HG03520 (cell line): Measurements from ENCODE around the gene PRRC2B.
"Not testable (repeated sequence)": the region's sequence is repeated elsewhere in the genome, so short reads cannot be mapped to it uniquely, and the experiment has no call there.

ENCODE experiments used
- ATAC-seq: cut with Tn5 transposase; IDR thresholded peaks from one replicate; pipeline ENCODE4 v1.9.1; 2021; ENCODE audit warnings: mild to moderate bottlenecking, moderate library complexity; ENCODE audit not compliant: unreplicated experiment

The PRRC2B gene

DNA sequence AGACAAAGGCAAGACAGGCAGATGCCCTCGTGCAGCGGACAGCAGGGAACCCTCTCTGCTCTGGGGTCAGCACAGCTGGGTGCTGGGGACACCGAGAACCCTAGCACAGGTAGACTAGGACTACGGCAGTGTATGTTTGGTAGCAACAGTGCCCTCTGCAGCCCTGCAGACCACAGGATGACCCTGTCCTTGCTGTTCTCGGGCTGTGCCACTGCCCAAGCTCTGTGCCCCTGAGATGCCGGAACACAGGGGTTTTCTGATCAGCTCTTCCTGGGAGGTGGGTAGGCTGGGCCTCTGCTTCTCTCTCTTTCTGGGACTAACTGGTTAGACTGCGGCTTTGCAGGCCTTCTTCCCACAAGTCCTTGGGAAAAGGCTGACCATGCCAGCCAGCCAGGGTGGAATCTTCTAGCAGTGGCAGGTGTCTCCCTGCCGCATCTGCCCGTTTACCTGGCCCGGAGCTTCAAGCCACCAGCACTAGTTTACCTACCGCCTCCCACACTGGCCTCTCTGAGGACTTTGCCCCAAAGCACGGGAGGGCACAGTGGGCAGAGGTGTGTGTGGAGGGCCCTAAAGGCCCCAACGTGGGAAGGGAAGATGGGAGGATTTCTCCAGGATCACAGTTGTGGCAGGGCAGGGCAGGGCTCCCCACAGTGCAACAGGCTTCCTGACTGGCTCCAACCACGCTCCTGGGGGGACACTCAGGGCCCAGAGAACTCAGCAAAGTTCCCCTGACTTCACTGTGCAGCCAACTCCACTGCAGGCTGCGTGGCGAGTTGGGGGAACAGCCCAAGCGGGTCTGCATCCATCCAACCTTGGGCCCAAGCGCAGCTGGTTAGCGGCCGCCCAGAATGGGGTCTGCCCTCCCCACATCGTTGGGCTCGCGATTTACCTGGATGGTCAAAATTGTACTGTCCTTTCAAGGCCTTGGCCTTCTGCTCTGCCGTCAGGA is 136.0 kb downstream of the PRRC2B start:
- ATAC-seq, result no peak

DNA sequence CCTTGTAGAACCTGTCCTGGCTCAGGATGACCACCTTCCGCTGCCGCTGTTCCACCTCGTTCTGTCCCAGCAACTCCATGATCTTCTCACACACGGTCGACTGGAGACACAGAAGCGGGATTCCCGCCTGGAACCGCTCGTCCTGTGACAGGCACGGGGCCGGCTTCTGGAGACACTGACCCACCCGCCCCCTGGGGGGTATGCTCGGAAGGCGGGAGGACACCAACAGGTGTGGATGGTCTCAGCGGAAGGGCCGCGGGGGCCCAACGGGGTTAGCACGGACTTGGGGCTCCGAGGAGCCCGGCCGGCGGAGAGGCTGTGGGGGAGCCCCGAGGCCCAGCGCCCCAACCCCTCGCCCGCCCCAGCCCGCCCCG is 136.6 kb downstream of the PRRC2B start:
- peak; percentile 16 for ATAC-seq

DNA sequence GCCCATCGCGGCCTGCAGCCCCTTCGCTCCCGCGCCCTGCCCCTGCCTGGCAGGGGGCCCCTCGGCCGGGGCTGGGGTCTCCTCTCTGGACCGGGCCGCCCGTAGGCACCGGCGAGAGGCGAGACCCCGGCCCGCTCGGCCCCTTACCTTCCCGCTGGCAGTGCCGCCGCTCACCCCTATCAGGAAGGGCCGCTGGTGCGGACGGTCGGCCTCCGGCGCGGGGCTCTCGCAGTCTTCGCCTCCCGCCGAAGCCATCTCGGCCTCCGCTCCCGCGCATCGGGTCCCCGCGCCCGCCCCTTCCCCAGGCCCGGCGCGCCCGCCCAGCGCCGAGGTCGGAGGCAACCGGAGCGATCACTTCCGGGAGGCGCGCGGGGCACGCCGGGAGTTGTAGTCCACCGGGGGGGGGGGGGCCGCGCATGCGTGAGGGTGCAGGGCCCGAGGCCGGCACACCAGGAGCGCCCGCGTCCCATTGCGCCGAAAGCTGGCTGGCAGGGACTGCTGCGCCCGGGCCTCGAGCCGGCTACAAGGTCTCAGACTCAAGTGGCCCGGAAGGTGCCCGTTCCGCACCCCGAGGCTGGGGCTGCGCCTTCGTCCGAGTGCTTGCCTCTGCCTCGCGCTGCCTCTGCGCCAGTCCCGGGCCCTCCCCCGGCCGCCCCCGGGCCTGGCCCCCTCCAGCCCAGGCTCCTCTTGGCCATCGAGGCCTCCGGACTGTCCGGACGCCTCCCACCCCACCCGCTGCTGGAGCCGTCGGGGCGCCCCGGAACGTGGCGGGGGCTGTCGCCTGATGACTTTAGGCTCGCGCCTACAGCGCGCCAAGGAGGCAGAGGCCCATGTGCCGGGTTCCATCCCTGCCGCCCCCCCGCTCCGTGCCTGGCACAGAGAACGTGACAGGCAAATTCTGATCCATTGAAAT is 137.3 kb downstream of the PRRC2B start, which contains the start of gene UCK1:
UCK1 (minus strand) TSS at position 344 of the 913 bp plus-strand sequence; CDS start at position 255, 89 bp downstream.
- peak; percentile 81 for ATAC-seq

DNA sequence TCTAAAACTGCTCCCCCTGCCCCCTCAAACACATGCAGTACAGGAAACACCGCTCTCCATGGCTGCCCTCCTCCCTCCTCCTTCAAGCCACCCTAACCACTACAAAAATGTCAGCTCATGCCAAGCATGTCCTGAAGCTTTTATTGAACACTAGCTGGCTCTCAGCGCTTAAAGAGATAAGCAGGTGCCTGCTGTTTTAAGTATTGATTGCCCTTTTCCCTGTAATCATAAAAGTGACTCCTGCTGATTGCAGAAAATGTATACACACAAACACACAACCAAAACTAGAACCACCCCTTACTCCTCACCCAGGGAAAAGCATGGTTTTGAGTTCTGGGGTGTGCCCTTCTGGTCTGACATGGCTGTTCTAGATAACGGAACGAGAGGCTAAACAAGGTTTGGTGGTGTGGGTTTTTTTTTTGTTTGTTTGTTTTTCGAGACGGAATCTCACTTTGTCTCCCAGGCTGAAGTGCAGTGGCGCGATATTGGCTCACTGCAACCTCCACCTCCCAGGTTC is 140.9 kb downstream of the PRRC2B start:
- no peak for ATAC-seq

DNA sequence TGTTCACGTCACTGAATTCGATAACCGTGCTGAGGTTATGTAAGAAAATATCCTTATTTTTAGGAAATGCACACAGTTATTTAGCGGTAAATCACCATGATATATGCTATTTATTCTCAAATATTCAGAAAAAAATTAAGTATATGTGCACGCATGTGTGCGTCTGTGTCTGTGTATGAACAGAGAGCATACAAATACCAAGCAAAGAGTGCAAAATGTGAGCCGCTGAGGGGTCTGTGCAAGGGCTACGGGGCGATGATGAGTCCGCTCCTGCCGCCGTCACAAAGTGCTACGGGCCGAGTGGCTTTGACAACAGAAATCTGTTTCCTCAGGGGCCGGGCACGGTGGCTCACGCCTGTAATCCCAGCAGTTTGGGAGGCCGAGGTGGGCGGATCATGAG is 144.1 kb downstream of the PRRC2B start:
- no peak for ATAC-seq

DNA sequence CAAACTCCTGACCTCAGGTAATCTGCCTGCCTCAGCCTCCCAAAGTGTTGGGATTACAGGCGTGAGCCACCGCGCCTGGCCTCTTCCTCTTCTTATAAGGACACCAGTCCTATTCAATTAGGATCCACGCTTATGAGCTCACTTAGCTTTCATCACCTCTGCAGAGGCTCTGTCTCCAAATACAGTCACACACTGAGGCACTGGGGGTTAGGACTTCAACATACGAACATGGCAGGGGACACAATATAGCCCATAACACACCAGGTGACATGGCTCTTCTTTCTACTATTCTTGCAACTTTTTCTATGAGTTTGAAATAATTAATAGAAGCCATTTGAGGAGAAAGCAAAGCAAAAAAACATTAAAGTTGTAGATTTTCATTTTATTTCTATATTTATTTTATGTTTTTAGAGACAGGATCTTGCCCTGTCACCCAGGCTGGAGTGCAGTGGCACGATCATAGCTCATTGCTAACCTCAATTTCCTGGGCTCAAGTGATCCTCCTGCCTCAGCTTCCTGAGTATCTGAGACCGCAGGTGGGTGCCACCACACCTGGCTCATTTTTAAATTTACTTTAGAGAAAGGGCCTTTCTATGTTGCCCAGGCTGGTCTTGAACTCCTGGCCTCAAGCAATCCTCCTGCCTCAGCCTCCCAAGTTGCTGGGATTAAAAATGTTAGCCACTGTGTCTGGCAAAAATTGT is 145.5 kb downstream of the PRRC2B start:
- ATAC-seq, result no peak

DNA sequence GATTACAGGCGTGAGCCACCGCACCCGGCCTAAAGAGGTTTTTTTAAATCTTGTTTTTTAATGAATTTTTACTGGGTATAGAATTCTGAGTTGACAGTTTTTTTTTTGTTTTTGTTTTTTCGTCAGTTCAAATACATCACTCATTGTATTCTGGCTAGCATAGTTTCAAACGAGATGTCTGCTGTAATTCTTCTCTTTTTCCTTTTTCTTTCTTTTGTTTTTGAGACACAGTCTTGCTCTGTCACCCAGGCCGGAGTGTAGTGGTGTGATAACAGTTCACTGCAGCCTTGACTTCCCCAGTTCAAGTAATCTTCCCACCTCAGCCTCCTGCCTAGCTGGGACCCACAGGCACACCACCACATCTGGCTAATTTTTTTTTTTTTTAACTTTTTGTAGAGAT is 149.3 kb downstream of the PRRC2B start:
- ATAC-seq, result no peak

DNA sequence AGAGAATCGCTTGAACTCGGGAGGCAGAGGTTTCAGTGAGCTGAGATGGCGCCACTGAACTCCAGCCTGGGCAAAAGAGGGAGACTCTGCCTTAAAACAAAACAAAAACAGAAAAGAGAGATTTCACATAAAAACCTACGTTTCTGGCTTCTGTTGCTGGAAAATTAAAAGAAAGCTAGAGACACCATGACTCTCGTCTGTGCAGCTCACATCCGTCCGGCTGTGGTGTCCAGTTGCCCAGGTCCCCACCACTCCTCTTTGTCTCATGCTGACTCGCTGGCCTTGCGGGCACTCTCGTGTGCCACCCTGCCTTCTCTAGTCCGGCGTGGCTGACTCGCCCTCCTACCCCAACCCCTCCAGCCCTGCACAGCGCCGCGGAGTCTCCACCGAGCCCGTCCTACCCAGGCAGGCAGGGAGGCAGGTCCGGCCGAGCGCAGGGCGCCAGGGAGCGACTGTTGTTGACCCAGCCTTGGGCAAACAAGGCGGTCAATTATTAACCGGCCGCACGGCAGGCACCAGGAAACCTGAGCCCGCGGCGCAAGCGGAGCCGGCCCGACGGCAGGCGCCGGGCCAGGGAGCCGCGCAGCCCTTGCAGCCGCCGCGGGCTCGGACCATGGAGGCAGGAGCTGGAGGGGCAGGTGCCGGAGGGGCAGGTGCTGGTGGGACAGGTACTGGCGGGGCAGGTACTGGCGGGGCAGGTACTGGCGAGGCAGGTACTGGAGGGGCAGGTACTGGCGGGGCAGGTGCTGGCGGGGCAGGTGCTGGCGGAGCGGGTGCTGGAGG is 151.3 kb downstream of the PRRC2B start, which contains the start of gene PRRT1B:
PRRT1B (plus strand) TSS at position 521 of the 783 bp plus-strand sequence; CDS start at position 614, 93 bp downstream.
- no peak for ATAC-seq

DNA sequence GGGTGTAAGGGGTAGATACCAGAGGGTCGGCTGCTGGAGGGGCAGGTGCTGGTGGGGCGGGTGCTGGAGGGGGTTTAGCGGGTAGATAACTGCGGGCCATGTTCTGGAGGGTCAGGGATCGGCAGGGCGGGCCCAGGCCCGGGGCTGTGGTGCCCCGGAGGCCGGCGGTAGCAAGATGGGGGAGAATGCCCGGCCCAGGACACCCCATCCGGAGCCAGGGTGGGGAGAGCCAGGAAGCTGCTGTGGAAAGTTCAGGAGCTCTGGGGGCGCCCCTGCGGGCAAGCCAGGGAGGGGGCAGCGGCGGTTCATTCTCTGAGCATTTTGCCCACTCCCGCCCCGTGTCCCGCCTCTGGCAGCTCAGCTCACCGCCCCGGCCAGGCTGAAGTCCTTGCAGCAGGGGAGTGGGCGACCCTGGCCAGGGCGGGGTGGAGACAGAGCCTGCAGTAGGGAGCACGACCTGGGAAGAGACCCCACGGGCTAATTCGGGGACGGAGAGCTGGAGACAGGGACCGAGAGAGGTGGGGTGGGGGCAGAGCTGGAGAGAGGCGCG is 152.0 kb downstream of the PRRC2B start:
- ATAC-seq, result no peak

DNA sequence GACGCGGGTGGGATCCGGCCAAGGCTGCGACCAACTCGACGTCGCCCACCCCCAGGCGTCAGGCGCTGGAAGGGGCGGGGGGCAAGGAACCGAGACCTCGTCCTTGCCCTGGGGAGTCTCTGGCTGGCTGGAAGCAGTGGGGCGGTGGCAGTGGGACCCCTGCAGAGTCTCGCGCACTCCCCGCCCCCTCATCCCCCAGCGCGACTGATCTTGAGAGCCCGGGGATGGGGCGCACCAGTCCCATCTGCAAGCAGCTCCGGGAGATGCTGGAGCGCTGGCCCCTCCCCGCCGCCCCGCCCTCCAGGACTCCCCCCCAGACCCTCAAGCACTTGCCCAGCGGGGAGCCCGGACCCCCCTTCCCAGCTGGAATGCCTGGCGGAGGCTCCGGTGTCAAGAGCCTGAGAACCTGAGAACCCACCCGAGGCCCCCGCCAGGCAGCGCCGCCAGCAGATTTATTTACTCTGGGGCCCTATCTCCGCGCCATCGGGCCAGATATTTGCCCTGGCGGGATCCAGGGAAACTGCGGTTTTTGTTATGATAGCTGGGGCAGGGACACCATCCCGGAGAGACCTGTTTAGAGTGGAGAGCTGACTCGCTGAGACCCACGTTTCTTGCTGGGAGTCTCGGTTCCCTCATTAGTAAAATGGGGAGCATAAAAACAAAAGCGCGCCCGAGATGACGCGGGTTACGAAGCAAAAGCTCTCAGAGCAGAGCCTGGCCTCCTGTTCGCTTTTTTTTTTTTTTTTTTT is 152.6 kb downstream of the PRRC2B start:
- no peak for ATAC-seq

DNA sequence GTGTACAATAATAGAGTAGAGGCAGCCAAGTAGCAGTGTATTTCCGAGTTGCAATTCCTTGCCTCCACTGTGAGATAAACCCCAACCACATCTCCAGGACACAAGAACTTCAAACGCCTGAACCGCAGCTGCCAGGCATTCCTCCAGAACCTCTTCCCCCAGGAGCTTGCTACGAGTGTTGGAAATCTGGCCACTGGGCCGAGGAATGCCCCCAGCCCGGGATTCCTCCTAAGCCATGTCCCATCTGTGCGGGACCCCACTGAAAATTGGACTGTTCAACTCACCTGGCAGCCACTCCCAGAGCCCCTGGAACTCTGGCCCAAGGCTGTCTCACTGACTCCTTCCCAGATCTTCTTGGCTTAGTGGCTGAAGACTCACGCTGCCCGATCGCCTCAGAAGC is 155.3 kb downstream of the PRRC2B start:
- not testable (repeated sequence) for ATAC-seq
